Islet of Langerhans (tissue), 1 donor: ENCODE data around the gene SPDEF.

ENCODE experiments used
- FAIRE-seq: peaks from one replicate; lab custom pipeline; 2011; peaks lifted over from hg19 to GRCh38; lab: Jason Lieb, UNC

The SPDEF gene

GRCh38 chr6:34544776-34545471, 11.2 kb downstream of the SPDEF start:
- FAIRE-seq, result no peak

GRCh38 chr6:34544052-34544604, 12.0 kb downstream of the SPDEF start:
- no peak for FAIRE-seq

- FAIRE-seq, result no peak
These were observed 12.7 kb downstream of the SPDEF start for GRCh38 chr6:34543421-34543820.

GRCh38 chr6:34540841-34541240, 15.3 kb downstream of the SPDEF start:
- FAIRE-seq, result no peak

- FAIRE-seq, result no peak
These were observed 15.9 kb downstream of the SPDEF start for GRCh38 chr6:34540222-34540621.

- no peak for FAIRE-seq
These were observed 16.9 kb downstream of the SPDEF start for GRCh38 chr6:34539181-34539580.

- no peak for FAIRE-seq
These were observed 17.5 kb downstream of the SPDEF start for GRCh38 chr6:34538581-34538980.

GRCh38 chr6:34537922-34538550, 18.1 kb downstream of the SPDEF start:
- FAIRE-seq, result no peak

- no peak for FAIRE-seq
These were observed 18.9 kb downstream of the SPDEF start for GRCh38 chr6:34536959-34537848.

- FAIRE-seq, result no peak
These were observed 19.7 kb downstream of the SPDEF start for GRCh38 chr6:34536251-34536958.

- no peak for FAIRE-seq
These were observed 20.5 kb downstream of the SPDEF start for GRCh38 chr6:34535646-34536045.

- FAIRE-seq, result no peak
These were observed 20.9 kb downstream of the SPDEF start for GRCh38 chr6:34535199-34535598.

GRCh38 chr6:34534656-34535055, 21.5 kb downstream of the SPDEF start:
- no peak for FAIRE-seq

- no peak for FAIRE-seq
These were observed 22.0 kb downstream of the SPDEF start for GRCh38 chr6:34534146-34534545.

GRCh38 chr6:34532230-34532629, 23.9 kb downstream of the SPDEF start:
- no peak for FAIRE-seq

GRCh38 chr6:34531580-34532201, 24.4 kb downstream of the SPDEF start:
- no peak for FAIRE-seq

- no peak for FAIRE-seq
These were observed 25.3 kb downstream of the SPDEF start for GRCh38 chr6:34530753-34531365.

- FAIRE-seq, result no peak
These were observed 26.3 kb downstream of the SPDEF start for GRCh38 chr6:34529665-34530327.

GRCh38 chr6:34528996-34529664, 27.0 kb downstream of the SPDEF start:
- no peak for FAIRE-seq
